HEK293 (cell line): ENCODE measurements around the gene CA5B.

Experiments
- FEZF1 ChIP-seq: fragments of 450-650 bp; formaldehyde crosslinking; IDR thresholded peaks from 2 replicates; pipeline ENCODE4 v1.5.1; 2016; ENCODE audit warnings: missing biosample characterization, missing genetic modification characterization
- GLIS1 ChIP-seq: fragments of 450-650 bp; formaldehyde crosslinking; IDR thresholded peaks from 2 replicates; pipeline ENCODE4 v1.5.1; 2016; ENCODE audit warnings: missing biosample characterization, missing genetic modification characterization
- KLF1 ChIP-seq: fragments of 450-650 bp; formaldehyde crosslinking; IDR thresholded peaks from 2 replicates; pipeline ENCODE4 v1.5.1; 2016; ENCODE audit warnings: missing biosample characterization, missing genetic modification characterization
- KLF16 ChIP-seq: fragments of 450-650 bp; formaldehyde crosslinking; IDR thresholded peaks from 2 replicates; pipeline ENCODE4 v1.5.1; 2017; ENCODE audit warnings: missing biosample characterization, missing genetic modification characterization
- PRDM6 ChIP-seq: fragments of 450-650 bp; formaldehyde crosslinking; IDR thresholded peaks from 2 replicates; pipeline ENCODE4 v1.5.1; 2017; ENCODE audit warnings: missing biosample characterization, missing genetic modification characterization
- REST ChIP-seq: fragments of 450-650 bp; formaldehyde crosslinking; IDR thresholded peaks from 2 replicates; pipeline ENCODE4 v1.5.1; 2016; ENCODE audit warnings: missing biosample characterization, missing genetic modification characterization
- SCRT1 ChIP-seq: fragments of 450-650 bp; formaldehyde crosslinking; IDR thresholded peaks from 2 replicates; pipeline ENCODE4 v1.5.1; 2016; ENCODE audit warnings: missing biosample characterization, missing genetic modification characterization, borderline replicate concordance
- TRIM28 ChIP-seq: IDR thresholded peaks from 2 replicates; pipeline ENCODE4 v1.6.1; 2011; ENCODE audit warnings: low read length, control low read depth, borderline replicate concordance
- WT1 ChIP-seq: fragments of 450-650 bp; formaldehyde crosslinking; IDR thresholded peaks from 2 replicates; pipeline ENCODE4 v1.5.1; 2016; ENCODE audit warnings: missing biosample characterization, missing genetic modification characterization
- ZBTB10 ChIP-seq: fragments of 450-650 bp; formaldehyde crosslinking; IDR thresholded peaks from 2 replicates; pipeline ENCODE4 v1.5.1; 2016; ENCODE audit warnings: missing biosample characterization, missing genetic modification characterization
- ZNF132 ChIP-seq: fragments of 450-650 bp; formaldehyde crosslinking; IDR thresholded peaks from 2 replicates; pipeline ENCODE4 v1.5.1; 2017; ENCODE audit warnings: missing biosample characterization, missing genetic modification characterization, borderline replicate concordance
- ZNF169 ChIP-seq: fragments of 450-650 bp; formaldehyde crosslinking; IDR thresholded peaks from 2 replicates; pipeline ENCODE4 v1.5.1; 2016; ENCODE audit warnings: missing biosample characterization, missing genetic modification characterization
- ZNF221 ChIP-seq: fragments of 450-650 bp; formaldehyde crosslinking; IDR thresholded peaks from 2 replicates; pipeline ENCODE4 v1.5.1; 2017; ENCODE audit warnings: missing biosample characterization, missing genetic modification characterization, borderline replicate concordance
- ZNF394 ChIP-seq: fragments of 450-650 bp; formaldehyde crosslinking; IDR thresholded peaks from 2 replicates; pipeline ENCODE4 v1.5.1; 2016; ENCODE audit warnings: missing biosample characterization, missing genetic modification characterization, mild to moderate bottlenecking, moderate library complexity, borderline replicate concordance
- ZNF416 ChIP-seq: fragments of 450-650 bp; formaldehyde crosslinking; IDR thresholded peaks from 2 replicates; pipeline ENCODE4 v1.5.1; 2016; ENCODE audit warnings: missing biosample characterization, missing genetic modification characterization
- ZNF521 ChIP-seq: fragments of 450-650 bp; formaldehyde crosslinking; IDR thresholded peaks from 2 replicates; pipeline ENCODE4 v1.5.1; 2017; ENCODE audit warnings: missing biosample characterization, mild to moderate bottlenecking, missing genetic modification characterization
- ZNF561 ChIP-seq: fragments of 450-650 bp; IDR thresholded peaks from 2 replicates; pipeline ENCODE4 v1.5.1; 2018; ENCODE audit warnings: missing biosample characterization, missing genetic modification characterization, borderline replicate concordance
- ZNF626 ChIP-seq: fragments of 450-650 bp; sonication (Bioruptor Pico); formaldehyde crosslinking; IDR thresholded peaks from 2 replicates; pipeline ENCODE4 v1.5.1; 2018; ENCODE audit warnings: missing biosample characterization, missing genetic modification characterization, inconsistent platforms
- ZNF747 ChIP-seq: fragments of 450-650 bp; formaldehyde crosslinking; IDR thresholded peaks from 2 replicates; pipeline ENCODE4 v1.5.1; 2016; ENCODE audit warnings: missing biosample characterization, missing genetic modification characterization
- TF ChIP-seq, protein P1 (sequence below): sonication (generic); formaldehyde crosslinking; IDR thresholded peaks from 2 replicates; pipeline ENCODE4 v1.8.1; 2022; ENCODE audit warnings: mild to moderate bottlenecking, moderate library complexity, missing genetic modification reagents

Gene CA5B

DNA sequence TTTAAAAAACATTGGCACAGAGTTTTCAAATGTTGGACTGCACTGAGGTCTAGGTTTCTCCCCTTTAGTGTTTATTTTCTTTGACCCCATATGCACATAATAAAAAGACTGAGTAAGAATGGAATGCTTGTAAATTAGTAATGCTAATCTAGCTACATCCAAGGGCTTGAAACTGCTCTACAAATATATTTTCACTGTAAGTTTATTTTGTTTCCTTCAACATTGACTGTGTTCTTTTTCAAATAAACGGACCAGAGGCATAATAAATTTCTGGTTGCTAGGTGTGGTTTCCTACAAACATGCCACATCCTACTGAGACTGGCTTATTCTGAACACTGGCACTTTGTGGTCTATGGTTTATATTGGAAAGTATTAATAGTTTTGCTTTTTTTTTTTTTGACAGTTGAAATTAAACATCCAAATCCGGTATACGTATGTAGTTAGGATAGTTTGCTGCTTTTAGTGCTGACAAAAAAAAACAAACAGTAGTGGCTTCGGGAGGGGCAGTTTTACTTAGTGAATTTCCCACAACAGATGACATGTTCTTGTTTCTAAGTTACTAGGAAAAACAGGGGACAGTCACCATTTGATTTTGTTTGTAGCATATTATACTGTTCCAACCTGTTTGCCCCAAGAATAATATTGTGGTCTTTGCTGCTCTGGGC lies 13.2 kb downstream of the CA5B start (continued):
- TF ChIP-seq REST (tag by site-specific recombination): no peak
- peak; percentile 93 for TF ChIP-seq PRDM6 (tag by site-specific recombination)
- TF ChIP-seq FEZF1 (tag by site-specific recombination): peak; percentile 94
- no peak for TF ChIP-seq ZNF221 (tag by site-specific recombination)
- TF ChIP-seq ZNF626 (tag by site-specific recombination): no peak
- no peak for TF ChIP-seq WT1
- no peak for TF ChIP-seq ZNF169 (tag by site-specific recombination)
- TF ChIP-seq ZNF416: no peak
- TF ChIP-seq ZNF394: no peak
- TF ChIP-seq ZBTB10 (tag by site-specific recombination): no peak
- TF ChIP-seq ZNF561: no peak
- no peak for TF ChIP-seq TRIM28
- no peak for TF ChIP-seq ZNF747 (tag by site-specific recombination)
- TF ChIP-seq KLF1 (tag by site-specific recombination): peak; percentile 38; the same call in 1 of the 2 replicates
- TF ChIP-seq KLF16 (tag by site-specific recombination): no peak
- TF ChIP-seq GLIS1 (tag by site-specific recombination): no peak
- TF ChIP-seq SCRT1 (tag by site-specific recombination): no peak
- TF ChIP-seq, protein P1, sequence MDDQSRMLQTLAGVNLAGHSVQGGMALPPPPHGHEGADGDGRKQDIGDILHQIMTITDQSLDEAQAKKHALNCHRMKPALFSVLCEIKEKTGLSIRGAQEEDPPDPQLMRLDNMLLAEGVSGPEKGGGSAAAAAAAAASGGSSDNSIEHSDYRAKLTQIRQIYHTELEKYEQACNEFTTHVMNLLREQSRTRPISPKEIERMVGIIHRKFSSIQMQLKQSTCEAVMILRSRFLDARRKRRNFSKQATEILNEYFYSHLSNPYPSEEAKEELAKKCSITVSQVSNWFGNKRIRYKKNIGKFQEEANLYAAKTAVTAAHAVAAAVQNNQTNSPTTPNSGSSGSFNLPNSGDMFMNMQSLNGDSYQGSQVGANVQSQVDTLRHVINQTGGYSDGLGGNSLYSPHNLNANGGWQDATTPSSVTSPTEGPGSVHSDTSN: no peak
- no peak for TF ChIP-seq ZNF132 (tag by site-specific recombination)
- no peak for TF ChIP-seq ZNF521
- TF ChIP-seq, all 188 proteins: peak for 10
